Gastroesophageal sphincter (tissue), 4 donors: Measurements from ENCODE around the gene FOXO1. TPM values are rescaled to one million over a fixed set of nuclear protein-coding genes. Genes with fewer than 3 reads are reported as not detected.

Experiments used
- ATAC-seq: fragments of 150-250 bp; one replicate; pipeline ENCODE4 v1.9.1; 2016; ENCODE audit warnings: mild to moderate bottlenecking, moderate library complexity
- H3K27ac ChIP-seq, 4 donors: fragments of 200-600 bp; sonication (generic) in 3 of 4; 1 replicate in 3 of 4; 2 replicates in 1 of 4; pipeline ENCODE4 v1.5.1; 2016 to 2019
- H3K27me3 ChIP-seq: fragments of 200-600 bp; sonication (generic); one replicate; pipeline ENCODE4 v1.5.1; 2019
- H3K36me3 ChIP-seq, 2 donors: fragments of 200-600 bp; sonication (generic); one replicate each; pipeline ENCODE4 v1.5.1; 2019; ENCODE audit warnings: control low read depth in 1 of 2
- H3K4me1 ChIP-seq, 3 donors: fragments of 200-600 bp; sonication (generic); 1 replicate in 2 of 3; 2 replicates in 1 of 3; pipeline ENCODE4 v1.5.1; 2016 to 2019; ENCODE audit warnings: control low read depth in 2 of 3
- H3K4me3 ChIP-seq, 2 donors: fragments of 200-600 bp; sonication (generic); one replicate each; pipeline ENCODE4 v1.5.1; 2019; ENCODE audit warnings: mild to moderate bottlenecking in 1 of 2, moderate library complexity in 1 of 2
- H3K9me3 ChIP-seq, 3 donors: fragments of 200-600 bp; sonication (generic); one replicate each; pipeline ENCODE4 v1.5.1; 2017 to 2019; ENCODE audit warnings: control low read depth in 2 of 3
- EP300 ChIP-seq: sonication (generic); formaldehyde crosslinking; IDR thresholded peaks from one replicate; pipeline ENCODE4 v1.6.1; 2017; ENCODE audit warnings: antibody characterized with exemption, mild to moderate bottlenecking
- POLR2A ChIP-seq, 2 donors: fragments of 450-650 bp; IDR thresholded peaks; one replicate each; pipeline ENCODE4 v1.6.1; 2017; ENCODE audit warnings: antibody characterized with exemption in 2 of 2, mild to moderate bottlenecking in 2 of 2, moderate library complexity in 1 of 2
- POLR2AphosphoS5 ChIP-seq: sonication (generic); formaldehyde crosslinking; IDR thresholded peaks from one replicate; pipeline ENCODE4 v1.6.1; 2017; ENCODE audit warnings: antibody characterized with exemption
- WGBS, 2 donors: methylation state at CpG; one replicate each; pipeline ENCODE4 v1.1.5; 2018; ENCODE audit warnings: low coverage in 1 of 2; 5-methylcytosine and 5-hydroxymethylcytosine counted together
- total RNA-seq, 4 donors: library from RNA; depleted of rRNA; stranded (reverse); fragments of >200 nt; gene quantifications; one replicate each; pipeline ENCODE4 v1.1.0, GENCODE V29; 2016
- TF ChIP-seq, protein P1 (sequence below), 4 experiments: fragments of 200-600 bp in 2 of 4; fragments of 450-650 bp in 2 of 4; sonication (generic) in 1 of 4; IDR thresholded peaks; one replicate each; pipeline ENCODE4 v1.5.1; 2017 to 2019; ENCODE audit warnings: antibody characterized with exemption in 4 of 4, mild to moderate bottlenecking in 2 of 4, moderate library complexity in 2 of 4

The FOXO1 gene
- total RNA-seq, 4 donors from 2014 or later = 52.4 to 72.2 (median 59.5) TPM

- WGBS, 2 donors = 65 to 86% methylated on average over 6 to 7 of the region's 7 CpGs
Measured at GRCh38 chr13:40580566-40581276, 85.7 kb downstream of the FOXO1 start.

GRCh38 chr13:40579535-40579934 is 86.9 kb downstream of the FOXO1 start:
- peaks cover 12 to 72% (median 29%) of the 10 kb centered on the region in 3 donors for H3K4me1 ChIP-seq
- TF ChIP-seq, protein P1, sequence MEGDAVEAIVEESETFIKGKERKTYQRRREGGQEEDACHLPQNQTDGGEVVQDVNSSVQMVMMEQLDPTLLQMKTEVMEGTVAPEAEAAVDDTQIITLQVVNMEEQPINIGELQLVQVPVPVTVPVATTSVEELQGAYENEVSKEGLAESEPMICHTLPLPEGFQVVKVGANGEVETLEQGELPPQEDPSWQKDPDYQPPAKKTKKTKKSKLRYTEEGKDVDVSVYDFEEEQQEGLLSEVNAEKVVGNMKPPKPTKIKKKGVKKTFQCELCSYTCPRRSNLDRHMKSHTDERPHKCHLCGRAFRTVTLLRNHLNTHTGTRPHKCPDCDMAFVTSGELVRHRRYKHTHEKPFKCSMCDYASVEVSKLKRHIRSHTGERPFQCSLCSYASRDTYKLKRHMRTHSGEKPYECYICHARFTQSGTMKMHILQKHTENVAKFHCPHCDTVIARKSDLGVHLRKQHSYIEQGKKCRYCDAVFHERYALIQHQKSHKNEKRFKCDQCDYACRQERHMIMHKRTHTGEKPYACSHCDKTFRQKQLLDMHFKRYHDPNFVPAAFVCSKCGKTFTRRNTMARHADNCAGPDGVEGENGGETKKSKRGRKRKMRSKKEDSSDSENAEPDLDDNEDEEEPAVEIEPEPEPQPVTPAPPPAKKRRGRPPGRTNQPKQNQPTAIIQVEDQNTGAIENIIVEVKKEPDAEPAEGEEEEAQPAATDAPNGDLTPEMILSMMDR (IDR thresholded peaks at IDR 0.05) = no peak
- TF ChIP-seq EP300 (no peak), POLR2A (IDR thresholded peaks at IDR 0.05) (no peak), POLR2AphosphoS5 (no peak)
- no peak overlapping the region for H3K27ac ChIP-seq
- no peaks in the 10 kb centered on the region for H3K36me3 ChIP-seq
- no peak for ATAC-seq
- no peaks in the 10 kb centered on the region for H3K27me3 ChIP-seq
- H3K9me3 ChIP-seq = peaks cover 0 to 13% (median 2%) of the 10 kb centered on the region in 3 donors
- 100% methylated on average over 1 of the region's 2 CpGs for WGBS, 2 donors
- no peak overlapping the region for H3K4me3 ChIP-seq

More at GRCh38 chr13:40580566-40581276, 85.7 kb downstream of the FOXO1 start:
- no peaks in the 10 kb centered on the region for H3K36me3 ChIP-seq
- no peak for TF ChIP-seq POLR2AphosphoS5
- no peak for TF ChIP-seq POLR2A (IDR thresholded peaks at IDR 0.05)
- TF ChIP-seq EP300 = no peak
- TF ChIP-seq, protein P1 (IDR thresholded peaks at IDR 0.05) = no peak
- ATAC-seq = no peak
- H3K4me3 ChIP-seq = no peak overlapping the region
- no peaks in the 10 kb centered on the region for H3K27me3 ChIP-seq
- peaks cover 12 to 69% (median 35%) of the 10 kb centered on the region in 3 donors for H3K4me1 ChIP-seq
- H3K27ac ChIP-seq = no peak overlapping the region
- H3K9me3 ChIP-seq = peaks cover 0 to 13% (median 2%) of the 10 kb centered on the region in 3 donors

- H3K27ac ChIP-seq = no peak overlapping the region
- no peaks in the 10 kb centered on the region for H3K27me3 ChIP-seq
- TF ChIP-seq, protein P1 (IDR thresholded peaks at IDR 0.05) = no peak
- TF ChIP-seq EP300 (no peak), POLR2A (IDR thresholded peaks at IDR 0.05) (no peak), POLR2AphosphoS5 (no peak)
- H3K9me3 ChIP-seq = peaks cover 0 to 6% (median 0%) of the 10 kb centered on the region in 3 donors
- no peaks in the 10 kb centered on the region for H3K36me3 ChIP-seq
- H3K4me3 ChIP-seq = no peak overlapping the region
- 54 to 66% methylated on average over 2 to 3 of the region's 3 CpGs for WGBS, 2 donors
- peaks cover 12 to 83% (median 31%) of the 10 kb centered on the region in 3 donors for H3K4me1 ChIP-seq
- peak; percentile 43 for ATAC-seq
Measured at GRCh38 chr13:40578055-40578454, 88.4 kb downstream of the FOXO1 start.

DNA sequence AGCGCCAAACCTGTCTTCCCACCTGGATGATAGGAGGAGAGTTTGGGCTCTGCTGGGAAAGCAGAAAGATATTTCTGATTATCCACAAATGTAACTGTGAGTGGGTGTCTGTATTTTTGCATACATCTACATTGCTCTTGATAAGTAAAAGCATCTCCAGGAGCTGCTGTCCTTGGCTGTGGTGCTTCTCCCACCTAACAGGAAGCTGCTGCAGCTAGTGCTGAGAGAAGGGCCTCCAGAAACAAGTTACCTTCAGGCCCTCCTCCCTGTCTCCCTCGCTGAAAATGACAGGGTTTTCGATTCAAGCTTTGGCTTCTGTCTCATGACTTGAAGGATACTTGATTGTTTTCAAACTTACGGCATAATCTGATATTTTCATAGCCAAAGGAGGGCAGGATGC is 90.1 kb downstream of the FOXO1 start:
- no peak overlapping the region for H3K27ac ChIP-seq
- peaks cover 10 to 87% (median 33%) of the 10 kb centered on the region in 3 donors for H3K4me1 ChIP-seq
- no peaks in the 10 kb centered on the region for H3K36me3 ChIP-seq
- no peak overlapping the region for H3K4me3 ChIP-seq
- 58 to 64% methylated on average over 4 of the region's 4 CpGs for WGBS, 2 donors
- TF ChIP-seq, protein P1 (IDR thresholded peaks at IDR 0.05) = no peak
- TF ChIP-seq EP300 = no peak
- ATAC-seq = no peak
- H3K9me3 ChIP-seq = no peaks in the 10 kb centered on the region
- H3K27me3 ChIP-seq = no peaks in the 10 kb centered on the region

DNA sequence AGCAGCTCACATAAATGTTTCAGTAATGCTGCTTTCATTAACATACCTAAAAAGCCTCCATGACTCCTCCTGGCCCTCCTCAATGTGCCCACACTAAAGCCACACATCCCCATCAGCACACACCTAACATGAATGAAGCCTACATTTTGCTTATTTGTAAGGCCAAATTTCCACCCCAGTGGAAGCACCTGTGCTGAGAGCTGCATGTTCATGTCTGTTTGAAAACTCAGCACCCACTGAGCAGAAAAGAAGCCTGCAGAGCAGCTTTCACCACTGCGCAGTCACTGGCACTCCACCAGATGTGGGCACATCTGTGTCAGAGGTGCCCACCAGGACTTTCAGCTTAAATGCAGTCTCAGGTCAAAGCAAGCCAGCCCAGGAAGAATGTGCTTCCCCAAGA is 93.5 kb downstream of the FOXO1 start:
- no peaks in the 10 kb centered on the region for H3K27me3 ChIP-seq
- peaks cover 8 to 87% (median 31%) of the 10 kb centered on the region in 3 donors for H3K4me1 ChIP-seq
- ATAC-seq = no peak
- H3K4me3 ChIP-seq = no peak overlapping the region
- H3K36me3 ChIP-seq = no peaks in the 10 kb centered on the region
- TF ChIP-seq, protein P1 (IDR thresholded peaks at IDR 0.05) = no peak
- no peak for TF ChIP-seq POLR2A (IDR thresholded peaks at IDR 0.05)
- TF ChIP-seq POLR2AphosphoS5 = no peak
- no peak for TF ChIP-seq EP300
- WGBS, 2 donors = no CpG with 5 or more reads among the region's 1 CpG
- no peak overlapping the region for H3K27ac ChIP-seq
- no peaks in the 10 kb centered on the region for H3K9me3 ChIP-seq
